Panc1 (cell line): Measurements from ENCODE around the gene ACBD3. TPM values are rescaled to one million over a fixed set of nuclear protein-coding genes. Genes with fewer than 3 reads are reported as not detected.

Experiments
- ATAC-seq: fragments of 200-7000 bp; cut with Tn5 transposase; 2 replicates; pipeline ENCODE4 v1.9.1; 2020; ENCODE audit warnings: mild to moderate bottlenecking, moderate library complexity
- BruUV-seq: library from RNA; stranded (reverse); fragments of 400-500 nt; replicated peaks from 2 replicates; lab custom pipeline; 2021; lab: Mats Ljungman, UMichigan
- CTCF ChIA-PET: fragments of 300-600 bp; sonication (Branson Sonifier 250); formaldehyde crosslinking; loops from one replicate; lab custom pipeline; 2022; ENCODE audit warnings: antibody characterized with exemption; lab: Charles Lee
- POLR2A ChIA-PET: fragments of 300-600 bp; sonication (Branson Sonifier 250); formaldehyde crosslinking; loops from one replicate; lab custom pipeline; 2022; ENCODE audit warnings: antibody characterized with exemption; lab: Charles Lee
- DNase-seq: peaks from one replicate; pipeline ENCODE4 v3.0.0-alpha.2; 2010; ENCODE audit warnings: low read depth, low spot score
- H3K27ac ChIP-seq: 2 replicates; pipeline ENCODE4 v1.5.1; 2011; ENCODE audit warnings: mild to moderate bottlenecking, low read length, inconsistent platforms
- H3K27me3 ChIP-seq: fragments of 200-500 bp; sonication (Bioruptor generic); 2 replicates; pipeline ENCODE4 v1.6.0; 2014; ENCODE audit warnings: low read length, inconsistent platforms; ENCODE audit not compliant: control insufficient read depth, insufficient read depth
- H3K36me3 ChIP-seq: fragments of 200-500 bp; sonication (Bioruptor generic); 2 replicates; pipeline ENCODE4 v1.5.1; 2014; ENCODE audit warnings: inconsistent platforms, mild to moderate bottlenecking, low read length, moderate library complexity; ENCODE audit not compliant: control insufficient read depth, insufficient read depth
- H3K4me1 ChIP-seq: 2 replicates; pipeline ENCODE4 v1.5.1; 2011; ENCODE audit warnings: inconsistent platforms, mild to moderate bottlenecking, low read length, moderate library complexity; ENCODE audit not compliant: control insufficient read depth, insufficient read depth
- H3K4me3 ChIP-seq, 2 experiments: 2 replicates each; pipeline ENCODE4 v1.5.1; 2011 to 2012; ENCODE audit warnings: low read depth in 2 of 2, low read length in 2 of 2, mild to moderate bottlenecking in 2 of 2, inconsistent platforms in 1 of 2, moderate library complexity in 1 of 2
- H3K9me3 ChIP-seq: fragments of 200-500 bp; sonication (Bioruptor generic); 2 replicates; pipeline ENCODE4 v1.5.1; 2014; ENCODE audit warnings: low read depth, mild to moderate bottlenecking, inconsistent platforms, low read length, moderate library complexity; ENCODE audit not compliant: control insufficient read depth, insufficient read depth
- POLR2AphosphoS5 ChIP-seq: IDR thresholded peaks from 2 replicates; pipeline ENCODE4 v1.6.1; 2012; ENCODE audit warnings: mild to moderate bottlenecking, low read depth, low read length, moderate library complexity
- REST ChIP-seq, 2 experiments: IDR thresholded peaks; 2 replicates each; pipeline ENCODE4 v1.6.1; 2011 to 2012; ENCODE audit warnings: low read depth in 2 of 2, control low read depth in 1 of 2, low read length in 1 of 2, mild to moderate bottlenecking in 1 of 2, moderate library complexity in 1 of 2; ENCODE audit not compliant: insufficient read depth in 1 of 2
- SIN3A ChIP-seq: IDR thresholded peaks from 2 replicates; pipeline ENCODE4 v1.6.1; 2012; ENCODE audit warnings: low read depth, mild to moderate bottlenecking, low read length, moderate library complexity, borderline replicate concordance; ENCODE audit not compliant: insufficient read depth
- TCF7L2 ChIP-seq: IDR thresholded peaks from 2 replicates; pipeline ENCODE4 v1.6.1; 2011; ENCODE audit warnings: mild to moderate bottlenecking, low read depth, low read length, inconsistent platforms
- in situ Hi-C: cut with HindIII; loops from 2 replicates; pipeline ENCODE4 v1.10.0; 2016; ENCODE audit warnings: low sequenced_read_pairs, low pct_unique_long_range_greater_than_20kb
- intact Hi-C: fragments of 100-400 bp; cut with micrococcal nuclease; formaldehyde crosslinking; loops from one replicate; pipeline ENCODE4 v1.10.0; 2022; ENCODE audit not compliant: unreplicated experiment
- total RNA-seq: library from RNA; stranded (reverse); gene quantifications from one replicate; pipeline ENCODE4 v1.2.1, GENCODE V29; 2021; ENCODE audit not compliant: unreplicated experiment
- TF ChIP-seq, protein P1 (sequence below): fragments of 450-650 bp; IDR thresholded peaks from 2 replicates; pipeline ENCODE4 v1.5.1; 2017; ENCODE audit warnings: mild to moderate bottlenecking

Gene ACBD3
- total RNA-seq, 1 experiment from 2014 or later, result 31.2 TPM

GRCh38 chr1:226135059-226135651 is 51.4 kb downstream of the ACBD3 start:
- H3K27me3 ChIP-seq, result no peaks in the 10 kb centered on the region
- no peaks in the 10 kb centered on the region for H3K9me3 ChIP-seq
- no TSS peak for BruUV-seq
- POLR2A ChIA-PET, result no interaction called here
- ATAC-seq (peak; percentile 50; the same call in 1 of the 2 replicates), DNase-seq (no peak)
- H3K4me3 ChIP-seq, result no peak overlapping the region
- H3K27ac ChIP-seq, result no peak overlapping the region
- in situ Hi-C loops, result no loop called here
- intact Hi-C loops, result no loop called here
- CTCF ChIA-PET, result no interaction called here
- no peaks in the 10 kb centered on the region for H3K36me3 ChIP-seq
- TF ChIP-seq, protein P1, sequence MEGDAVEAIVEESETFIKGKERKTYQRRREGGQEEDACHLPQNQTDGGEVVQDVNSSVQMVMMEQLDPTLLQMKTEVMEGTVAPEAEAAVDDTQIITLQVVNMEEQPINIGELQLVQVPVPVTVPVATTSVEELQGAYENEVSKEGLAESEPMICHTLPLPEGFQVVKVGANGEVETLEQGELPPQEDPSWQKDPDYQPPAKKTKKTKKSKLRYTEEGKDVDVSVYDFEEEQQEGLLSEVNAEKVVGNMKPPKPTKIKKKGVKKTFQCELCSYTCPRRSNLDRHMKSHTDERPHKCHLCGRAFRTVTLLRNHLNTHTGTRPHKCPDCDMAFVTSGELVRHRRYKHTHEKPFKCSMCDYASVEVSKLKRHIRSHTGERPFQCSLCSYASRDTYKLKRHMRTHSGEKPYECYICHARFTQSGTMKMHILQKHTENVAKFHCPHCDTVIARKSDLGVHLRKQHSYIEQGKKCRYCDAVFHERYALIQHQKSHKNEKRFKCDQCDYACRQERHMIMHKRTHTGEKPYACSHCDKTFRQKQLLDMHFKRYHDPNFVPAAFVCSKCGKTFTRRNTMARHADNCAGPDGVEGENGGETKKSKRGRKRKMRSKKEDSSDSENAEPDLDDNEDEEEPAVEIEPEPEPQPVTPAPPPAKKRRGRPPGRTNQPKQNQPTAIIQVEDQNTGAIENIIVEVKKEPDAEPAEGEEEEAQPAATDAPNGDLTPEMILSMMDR, result no peak
- no peak for TF ChIP-seq SIN3A
- TF ChIP-seq TCF7L2, result no peak
- TF ChIP-seq REST (IDR thresholded peaks at IDR 0.05; ENCODE audit: insufficient read depth in 1 of 2, low read depth in 2 of 2, low read length in 1 of 2), result no peak
- TF ChIP-seq POLR2AphosphoS5, result no peak
- no peaks in the 10 kb centered on the region for H3K4me1 ChIP-seq

- intact Hi-C loops, result no loop called here
- in situ Hi-C loops, result no loop called here
Measured at GRCh38 chr1:226134170-226135058, 52.1 kb downstream of the ACBD3 start.

More at GRCh38 chr1:226134170-226135058, 52.1 kb downstream of the ACBD3 start:
- Histone ChIP-seq H3K9me3 (no peaks in the 10 kb centered on the region), H3K36me3 (no peaks in the 10 kb centered on the region), H3K27ac (no peak overlapping the region), H3K4me3 (no peak overlapping the region), H3K27me3 (no peaks in the 10 kb centered on the region), H3K4me1 (no peaks in the 10 kb centered on the region)
- ATAC-seq (peak; percentile 18; the same call in 1 of the 2 replicates), DNase-seq (no peak)
- ChIA-PET CTCF (interaction anchor here (1.0 kb wide), 1 partner anchor 10 kb away, joined by 4 read pairs; no protein-coding TSS in a partner anchor), POLR2A (no interaction called here)
- no TSS peak for BruUV-seq
- TF ChIP-seq REST (IDR thresholded peaks at IDR 0.05; ENCODE audit: insufficient read depth in 1 of 2, low read depth in 2 of 2, low read length in 1 of 2) (no peak), SIN3A (no peak), POLR2AphosphoS5 (no peak), TCF7L2 (no peak)
- TF ChIP-seq, protein P1, result no peak
